ENCODE measurements around the gene GIMAP8.
"Not testable (repeated sequence)": the region's sequence is repeated elsewhere in the genome, so short reads cannot be mapped to it uniquely, and the experiment has no call there.

GIMAP8 gene

GRCh38 chr7:150519310-150519709 is 68.9 kb downstream of the GIMAP8 start:
- no peak for DNase-seq

GRCh38 chr7:150520145-150520544 is 69.7 kb downstream of the GIMAP8 start:
- DNase-seq: no peak

- DNase-seq: not testable (repeated sequence)
Observed at GRCh38 chr7:150522931-150523330, 72.5 kb downstream of the GIMAP8 start.

- DNase-seq: no peak
Observed at GRCh38 chr7:150524018-150524417, 73.6 kb downstream of the GIMAP8 start.

All from bone marrow (tissue), 2 donors.